ENCODE measurements around the gene PTPN1.

Gene PTPN1

DNA sequence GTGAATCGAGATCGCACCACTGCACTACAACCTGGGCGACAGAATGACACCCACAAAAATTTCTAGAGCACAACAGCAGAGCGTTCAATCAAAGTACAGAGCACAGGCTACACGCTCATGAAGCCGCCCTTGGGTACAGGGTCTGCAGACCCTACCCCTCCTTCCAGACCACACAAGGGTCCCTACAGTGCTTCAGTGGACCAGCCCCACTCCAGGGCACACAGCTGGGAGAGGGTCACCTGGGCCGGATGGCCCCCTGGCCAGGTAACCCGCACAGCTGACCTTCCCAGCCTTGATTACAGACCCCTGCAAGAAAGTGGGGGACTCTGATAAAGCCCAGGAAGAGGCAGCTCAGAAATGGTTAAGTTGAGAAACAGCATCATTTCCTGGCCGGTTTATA, 117.6 kb downstream of the PTPN1 start:
- no peak for TF ChIP-seq ZNF274 (IDR thresholded peaks at IDR 0.05; ENCODE audit: low read depth, low read length)
- no peak overlapping the region for H3K4me3 ChIP-seq (ENCODE audit: low read length)

DNA sequence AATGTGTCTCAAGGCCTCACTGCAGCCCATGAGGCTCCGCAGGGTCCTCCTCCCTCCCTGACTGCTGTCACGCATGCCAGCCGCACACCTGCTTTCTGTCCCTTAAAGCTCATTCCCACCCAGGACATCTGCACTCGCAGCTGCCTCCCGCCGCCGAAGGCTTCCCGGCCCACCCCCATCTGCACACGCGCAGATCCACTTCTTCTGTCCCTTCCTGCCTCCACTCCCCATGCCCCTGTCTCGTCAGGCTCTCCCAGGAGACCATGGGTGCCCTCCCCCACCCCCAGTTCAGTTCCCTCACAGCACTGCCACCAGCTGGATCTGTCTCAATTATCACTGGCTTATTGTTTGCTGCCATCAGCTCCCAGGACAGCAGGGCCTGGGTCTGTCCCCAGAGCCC, 118.1 kb downstream of the PTPN1 start:
- TF ChIP-seq ZNF274 (IDR thresholded peaks at IDR 0.05; ENCODE audit: low read depth, low read length) = no peak
- H3K4me3 ChIP-seq (ENCODE audit: low read length) = no peak overlapping the region

DNA sequence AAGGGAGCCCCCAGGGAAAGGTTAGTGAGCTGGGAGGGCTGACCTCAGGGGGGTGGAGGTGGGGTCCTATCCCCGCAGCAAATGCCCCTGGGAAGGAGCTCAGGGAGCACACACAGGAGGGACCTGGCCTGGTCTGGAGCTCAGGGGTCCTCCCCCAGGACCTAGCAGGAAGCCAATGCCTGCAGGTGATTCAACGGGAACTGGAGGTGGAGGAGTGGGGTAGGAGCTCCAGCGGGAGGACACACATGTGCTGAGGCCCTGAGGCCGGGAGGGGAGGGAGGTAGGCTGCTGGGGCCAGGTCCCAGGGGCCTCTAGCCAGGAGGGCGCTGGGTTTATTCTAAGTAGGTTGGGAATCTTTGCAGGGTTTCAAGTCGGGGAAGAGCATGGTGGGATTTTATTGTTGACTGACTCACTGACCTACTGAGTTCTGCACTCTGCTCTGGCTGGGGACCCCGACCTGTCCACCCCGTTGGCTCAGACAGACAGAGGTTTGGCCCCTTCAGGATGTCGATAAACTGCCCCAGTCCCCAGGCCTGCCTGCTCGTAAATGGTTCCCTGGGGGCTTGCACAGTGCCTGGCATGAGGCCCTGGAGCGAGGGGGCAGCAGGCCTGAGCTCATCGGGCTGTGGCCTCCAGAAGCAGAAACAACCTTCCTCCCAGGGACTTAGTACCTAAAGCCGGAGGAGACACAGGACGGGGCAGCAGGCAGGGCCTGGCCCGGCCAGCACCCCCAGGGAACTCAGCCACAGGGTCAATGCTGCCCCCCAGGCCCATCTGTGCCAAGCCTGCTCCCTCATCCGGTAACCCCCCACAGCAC, 118.9 kb downstream of the PTPN1 start:
- H3K4me3 ChIP-seq (ENCODE audit: low read length) = no peak overlapping the region
- no peak for TF ChIP-seq ZNF274 (IDR thresholded peaks at IDR 0.05; ENCODE audit: low read depth, low read length)

DNA sequence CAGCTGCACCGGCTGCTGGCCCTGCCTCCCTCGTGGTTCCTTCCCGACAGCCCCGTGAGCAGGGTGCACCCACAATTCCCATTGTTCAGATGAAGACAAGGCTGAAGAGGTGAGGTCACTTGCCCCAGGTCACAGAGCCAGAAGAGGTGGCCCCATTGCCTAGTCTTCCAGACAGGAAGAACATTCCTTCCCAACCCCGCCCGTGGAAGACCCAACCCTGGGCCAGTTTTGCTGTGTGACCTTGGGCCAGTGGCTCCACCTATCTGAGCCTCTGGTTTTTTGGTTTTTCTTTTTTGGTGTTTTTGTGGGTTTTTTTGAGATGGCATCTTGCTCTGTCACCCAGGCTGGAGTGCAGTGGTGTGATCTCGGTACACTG, 119.5 kb downstream of the PTPN1 start:
- no peak for TF ChIP-seq ZNF274 (IDR thresholded peaks at IDR 0.05; ENCODE audit: low read depth, low read length)
- H3K4me3 ChIP-seq (ENCODE audit: low read length) = no peak overlapping the region

DNA sequence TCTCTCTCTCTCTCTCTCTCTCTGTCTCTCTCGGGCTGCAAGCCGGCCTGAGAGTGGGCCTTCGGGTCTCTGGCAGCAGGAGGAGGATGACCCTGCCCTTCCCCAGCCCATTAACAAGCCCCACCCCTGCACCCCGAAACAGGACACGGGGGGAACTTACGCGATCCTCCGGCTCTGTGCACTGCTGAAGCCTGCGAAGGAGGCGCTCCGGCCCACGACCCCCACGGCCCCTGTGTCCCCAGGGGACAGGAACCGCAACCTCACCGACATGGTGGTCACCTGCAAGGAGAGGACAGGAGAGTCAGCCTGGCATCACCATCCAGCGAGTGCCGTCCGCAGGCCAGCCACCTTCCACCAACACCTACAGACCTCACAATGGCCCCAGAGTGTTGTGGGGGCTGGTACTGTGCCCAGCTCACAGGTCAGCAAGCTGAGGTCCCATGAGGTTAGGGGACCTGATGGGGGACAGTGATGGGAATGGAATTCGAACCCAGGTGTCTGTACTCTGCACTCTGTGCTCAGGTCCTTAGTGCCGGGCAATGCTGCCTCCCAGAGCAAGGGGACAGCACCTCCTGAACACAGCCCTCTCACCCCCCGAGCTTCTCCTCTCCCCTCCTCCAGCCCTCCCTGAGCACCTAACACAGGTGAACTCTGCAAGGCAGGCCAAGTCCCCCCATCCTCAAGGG, 120.5 kb downstream of the PTPN1 start:
- no peak overlapping the region for H3K4me3 ChIP-seq (ENCODE audit: low read length)
- TF ChIP-seq ZNF274 (IDR thresholded peaks at IDR 0.05; ENCODE audit: low read depth, low read length) = no peak

DNA sequence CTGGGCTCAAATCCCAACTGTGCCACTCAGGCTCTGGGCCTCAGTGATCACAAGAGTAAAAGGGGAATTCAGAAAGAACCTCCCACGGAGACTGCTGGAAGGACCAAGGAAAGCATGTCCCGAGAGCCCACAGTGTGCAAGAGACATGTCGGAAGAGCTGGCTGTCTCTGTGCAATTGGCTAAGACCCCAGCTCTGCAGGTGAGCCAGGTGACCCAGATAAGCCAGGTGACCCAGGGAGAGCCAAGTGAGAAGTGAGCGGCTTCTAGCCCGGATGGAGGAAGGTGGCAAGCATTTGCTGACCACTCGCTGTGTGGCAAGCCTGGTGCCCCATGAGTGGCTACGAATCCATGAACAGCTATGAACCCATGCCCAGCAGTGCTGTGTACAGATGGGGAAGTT, 122.1 kb downstream of the PTPN1 start:
- TF ChIP-seq ZNF274 (IDR thresholded peaks at IDR 0.05; ENCODE audit: low read depth, low read length) = no peak
- H3K4me3 ChIP-seq (ENCODE audit: low read length) = no peak overlapping the region

DNA sequence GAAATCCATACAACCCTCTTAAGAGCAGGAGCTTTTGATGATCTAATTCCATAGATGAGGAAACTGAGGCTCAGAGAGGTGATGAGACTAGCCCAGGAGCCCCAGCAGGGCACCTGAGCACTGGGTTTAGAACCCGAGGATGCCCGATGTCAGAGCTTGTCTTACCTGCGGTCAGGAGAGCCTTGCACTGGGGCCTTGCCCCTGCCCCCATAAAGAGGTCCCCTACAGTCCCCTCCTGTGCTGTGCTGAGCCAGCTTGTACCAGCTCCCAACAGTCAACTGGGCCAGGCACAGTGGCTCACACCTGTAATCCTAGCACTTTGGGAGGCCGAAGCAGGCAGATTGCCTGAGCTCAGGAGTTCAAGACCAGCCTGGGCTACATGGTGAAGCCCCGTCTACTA, 122.5 kb downstream of the PTPN1 start:
- TF ChIP-seq ZNF274 (IDR thresholded peaks at IDR 0.05; ENCODE audit: low read depth, low read length) = no peak
- no peak overlapping the region for H3K4me3 ChIP-seq (ENCODE audit: low read length)

DNA sequence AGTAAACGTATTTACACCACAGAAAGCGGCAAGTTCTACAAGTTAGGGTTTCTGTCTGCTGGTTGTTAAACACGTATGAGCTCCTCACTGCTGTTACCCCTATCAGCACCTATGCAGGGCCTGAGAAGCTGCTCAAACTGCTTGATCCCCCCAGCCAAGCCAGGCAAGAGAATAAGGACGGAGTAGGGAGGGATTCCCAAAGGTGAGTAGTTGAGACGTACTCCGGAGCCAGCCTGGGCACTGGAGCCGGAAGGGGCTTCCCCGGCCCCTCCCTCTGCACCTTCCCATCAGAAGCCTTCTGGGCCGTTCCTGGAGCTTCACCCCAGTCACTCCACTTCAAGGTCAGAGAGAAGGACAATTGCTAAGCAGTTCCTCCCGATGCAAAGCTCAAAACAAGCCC, 123.2 kb downstream of the PTPN1 start:
- no peak overlapping the region for H3K4me3 ChIP-seq (ENCODE audit: low read length)
- TF ChIP-seq ZNF274 (IDR thresholded peaks at IDR 0.05; ENCODE audit: low read depth, low read length) = no peak

DNA sequence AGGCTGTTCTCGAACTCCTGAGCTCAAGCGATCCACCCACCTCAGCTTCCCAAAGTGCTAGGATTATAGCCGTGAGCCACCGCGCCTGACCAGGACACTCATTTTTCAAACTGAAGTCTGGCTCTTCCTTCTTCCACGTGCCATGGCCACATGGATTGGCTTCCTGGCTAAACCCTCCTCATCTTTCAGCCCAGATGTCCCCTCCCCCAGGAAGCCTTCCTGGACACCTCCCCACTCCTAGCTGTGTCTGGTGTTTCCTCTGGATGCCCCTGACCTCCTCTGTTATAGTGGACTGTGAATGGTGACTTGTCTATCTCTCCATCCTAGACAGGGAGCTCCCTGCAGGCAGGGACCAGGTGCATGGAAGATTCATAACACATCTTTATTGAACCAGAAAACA, 124.0 kb downstream of the PTPN1 start:
- H3K4me3 ChIP-seq (ENCODE audit: low read length) = no peak overlapping the region
- no peak for TF ChIP-seq ZNF274 (IDR thresholded peaks at IDR 0.05; ENCODE audit: low read depth, low read length)
